Measurements from ENCODE around the gene TFCP2L1. TPM values are rescaled to one million over a fixed set of nuclear protein-coding genes. Genes with fewer than 3 reads are reported as not detected.

Gene TFCP2L1
- total RNA-seq, 1 donor from 2014 or later, result not detected

DNA sequence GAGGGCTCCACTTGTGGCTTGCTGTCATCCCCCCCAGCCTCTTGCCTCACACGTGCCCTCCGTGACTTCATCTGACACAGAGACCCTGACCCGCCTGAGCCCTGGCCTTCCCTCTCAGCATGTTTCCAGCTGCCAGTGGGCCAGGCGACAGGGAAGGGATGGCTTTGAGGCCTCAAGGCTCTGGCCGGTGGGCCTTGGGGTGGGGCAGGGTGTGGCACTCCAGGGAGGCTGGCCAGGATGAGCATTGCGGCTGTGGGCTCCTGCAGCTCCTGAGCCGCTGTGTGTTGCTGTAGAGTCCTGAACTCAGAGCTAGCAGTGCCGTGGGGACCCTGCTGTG, 85.0 kb downstream of the TFCP2L1 start:
- no peak for DNase-seq (ENCODE audit: low read depth)

GRCh38 chr2:121199281-121200010, 85.6 kb downstream of the TFCP2L1 start:
- DNase-seq (ENCODE audit: low read depth), result no peak

DNA sequence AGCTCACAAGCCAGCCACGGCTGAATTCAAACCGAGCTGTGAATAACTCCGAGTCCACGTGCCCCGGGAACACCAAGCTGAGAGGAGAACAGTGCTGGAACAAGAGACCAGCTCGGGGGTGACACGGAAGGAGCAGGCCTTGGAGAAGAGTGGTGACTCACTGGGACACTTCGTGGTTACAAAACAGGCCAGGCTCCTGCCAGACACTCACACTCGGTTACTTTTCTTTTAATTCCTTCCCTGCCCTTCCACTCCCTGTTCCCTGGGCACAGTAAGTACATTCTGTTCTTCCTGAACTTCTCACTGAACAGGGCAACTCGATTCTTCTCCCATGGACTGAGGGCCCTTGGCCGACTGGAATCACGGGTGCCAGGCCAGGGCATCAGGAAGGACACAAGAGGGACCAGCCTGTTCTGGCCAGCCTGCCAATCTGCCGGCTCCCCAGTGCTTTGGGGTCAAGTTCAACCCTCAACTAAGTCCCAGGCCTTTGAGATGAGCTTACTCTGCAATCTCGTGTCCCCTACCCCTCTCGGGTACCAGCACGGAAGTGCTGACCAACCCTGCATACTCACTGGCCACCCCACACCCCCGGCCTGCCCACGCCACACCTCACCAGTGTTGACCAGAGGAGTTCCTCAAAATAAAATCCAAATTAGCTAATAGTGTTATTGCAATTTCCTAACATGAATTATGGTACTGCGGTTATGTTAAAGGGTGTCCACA, 87.5 kb downstream of the TFCP2L1 start:
- peak; percentile 96 for DNase-seq (ENCODE audit: low read depth)

DNA sequence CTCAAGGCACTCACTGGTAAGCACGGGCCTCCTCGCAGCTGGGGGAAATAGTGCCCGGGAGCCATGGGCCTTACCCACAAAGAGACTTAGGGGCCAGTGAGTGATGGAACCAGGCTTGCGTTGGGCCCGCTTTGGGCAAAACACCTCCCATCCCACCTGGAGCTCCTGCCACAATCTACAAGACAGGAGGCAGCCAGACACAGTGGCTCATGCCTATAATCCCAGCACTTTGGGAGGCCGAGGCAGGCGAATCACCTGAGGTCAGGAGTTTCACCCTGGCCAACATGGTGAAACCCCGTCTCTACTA, 88.2 kb downstream of the TFCP2L1 start:
- DNase-seq (ENCODE audit: low read depth), result no peak

GRCh38 chr2:121196132-121196848, 88.7 kb downstream of the TFCP2L1 start:
- DNase-seq (ENCODE audit: low read depth), result peak; percentile 45

- DNase-seq (ENCODE audit: low read depth), result no peak
These were observed 90.0 kb downstream of the TFCP2L1 start for GRCh38 chr2:121195036-121195435.

- DNase-seq (ENCODE audit: low read depth), result no peak
These were observed 90.4 kb downstream of the TFCP2L1 start for GRCh38 chr2:121194626-121195025.

GRCh38 chr2:121193185-121193584, 91.8 kb downstream of the TFCP2L1 start:
- no peak for DNase-seq (ENCODE audit: low read depth)

DNA sequence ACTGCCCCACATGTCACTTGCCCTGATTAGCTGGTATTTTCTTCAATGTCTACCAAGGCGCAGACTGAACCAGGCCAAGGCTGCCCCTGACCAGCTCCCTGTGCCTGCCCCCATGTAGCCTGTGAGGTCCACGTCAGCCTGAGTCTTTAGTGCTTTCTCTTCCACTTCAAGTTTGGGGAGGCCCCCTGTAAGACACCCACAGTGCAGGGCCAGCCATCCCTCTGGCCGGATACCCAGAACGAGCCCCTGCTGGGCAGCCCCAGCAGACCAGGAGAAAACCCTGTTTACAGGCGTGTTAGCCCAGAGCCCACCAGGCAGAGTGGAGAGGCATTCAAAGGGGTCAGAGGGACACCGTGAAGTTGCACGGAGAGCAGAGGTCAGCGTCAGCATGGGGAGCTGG, 92.4 kb downstream of the TFCP2L1 start:
- DNase-seq (ENCODE audit: low read depth), result no peak

DNA sequence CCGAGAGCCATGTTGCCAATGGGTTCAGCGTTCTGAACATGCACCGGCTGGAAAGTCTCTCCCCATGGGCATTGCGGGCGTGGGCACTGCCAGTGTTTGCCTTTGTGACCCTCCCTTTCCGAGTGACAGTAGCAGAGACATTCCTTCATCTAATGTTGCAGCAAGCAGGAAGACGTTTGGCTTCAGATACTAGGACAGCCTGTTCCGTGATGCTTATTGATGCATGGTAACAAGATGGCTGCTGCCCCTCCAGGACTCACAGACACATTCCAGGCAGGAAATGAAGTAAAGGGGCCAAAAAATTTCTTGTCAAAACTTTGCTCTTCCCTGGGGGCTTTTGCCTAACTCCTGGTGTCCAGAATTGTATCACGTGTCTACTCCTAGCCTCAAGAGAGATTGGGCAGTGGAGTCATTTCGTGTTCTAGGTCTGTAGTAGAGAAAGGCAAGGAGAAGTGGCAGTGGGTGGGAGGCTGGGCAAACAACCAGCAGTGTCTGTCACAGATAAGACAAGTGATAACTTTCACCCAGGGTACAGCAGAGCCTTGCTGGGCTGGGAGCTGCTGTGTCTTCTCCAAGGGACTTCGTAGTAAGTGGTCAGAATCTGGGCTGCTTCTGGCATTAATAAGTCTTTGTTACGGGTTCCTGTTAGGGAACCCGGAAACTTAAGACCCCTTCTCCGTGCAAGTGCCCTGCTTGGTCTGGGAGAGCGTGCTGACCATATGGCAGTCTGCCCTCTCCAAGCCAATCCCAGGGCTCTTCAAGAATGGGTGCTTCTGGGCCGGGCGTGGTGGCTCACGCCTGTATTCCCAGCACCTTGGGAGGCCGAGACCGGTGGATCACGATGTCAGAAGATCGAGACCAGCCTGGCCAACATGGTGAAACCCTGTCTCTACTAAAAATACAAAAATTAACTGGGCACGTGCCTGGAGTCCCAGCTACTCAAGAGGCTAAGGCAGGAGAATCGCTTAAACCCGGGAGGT, 93.5 kb downstream of the TFCP2L1 start:
- no peak for DNase-seq (ENCODE audit: low read depth)

DNA sequence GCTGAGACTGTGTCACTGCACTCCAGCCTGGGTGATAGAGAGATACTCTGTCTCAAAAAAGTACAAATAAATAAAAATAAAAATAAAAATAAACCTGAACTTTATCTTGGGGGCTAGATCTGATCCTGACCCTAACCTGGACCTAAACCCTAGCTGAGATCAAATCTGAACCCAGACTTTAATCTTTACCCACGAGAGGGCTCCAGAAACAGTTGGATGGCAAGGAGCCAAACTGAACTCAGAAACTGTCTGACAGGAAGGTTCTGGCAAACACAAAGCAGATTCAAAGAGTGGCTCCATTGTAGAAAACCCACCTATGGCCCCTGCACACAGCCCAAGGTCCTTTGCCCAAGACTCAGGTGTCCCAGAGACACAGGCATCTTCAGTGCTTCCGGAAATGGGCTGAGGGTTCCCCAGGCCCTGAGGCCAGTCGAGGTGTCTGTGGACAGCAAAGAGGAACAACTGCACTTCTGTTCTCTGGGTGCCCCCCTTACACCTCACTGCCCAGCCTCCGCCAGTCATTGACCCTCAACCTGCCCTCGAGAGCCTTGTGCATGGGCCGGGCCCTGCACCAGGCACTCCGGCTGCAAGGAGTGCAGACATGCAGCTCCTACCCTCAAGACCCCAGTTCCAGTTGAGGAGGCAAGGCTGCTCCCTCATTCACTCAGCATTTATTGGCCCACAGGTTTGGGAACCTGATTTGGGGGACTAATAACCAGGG, 95.2 kb downstream of the TFCP2L1 start:
- DNase-seq (ENCODE audit: low read depth), result no peak

DNA sequence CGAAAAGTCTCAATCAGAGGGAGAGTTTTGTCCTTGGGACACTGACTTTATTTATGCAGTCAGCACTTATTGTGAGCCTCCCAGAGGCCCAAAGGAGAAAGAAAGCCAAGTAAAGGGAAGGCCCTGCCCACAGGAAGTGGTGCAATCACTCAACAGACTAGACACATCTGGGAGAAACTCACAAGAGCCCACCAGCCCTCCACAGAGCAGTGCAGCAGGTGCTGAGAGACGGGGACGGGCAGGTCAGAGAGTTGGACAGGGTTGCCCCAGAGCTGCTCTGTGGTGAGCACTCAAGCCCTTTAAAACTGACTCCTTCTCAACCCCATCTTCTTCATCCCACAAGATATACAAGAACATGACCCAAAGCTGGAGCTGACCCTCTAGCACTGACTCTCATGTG, 96.0 kb downstream of the TFCP2L1 start:
- no peak for DNase-seq (ENCODE audit: low read depth)

DNA sequence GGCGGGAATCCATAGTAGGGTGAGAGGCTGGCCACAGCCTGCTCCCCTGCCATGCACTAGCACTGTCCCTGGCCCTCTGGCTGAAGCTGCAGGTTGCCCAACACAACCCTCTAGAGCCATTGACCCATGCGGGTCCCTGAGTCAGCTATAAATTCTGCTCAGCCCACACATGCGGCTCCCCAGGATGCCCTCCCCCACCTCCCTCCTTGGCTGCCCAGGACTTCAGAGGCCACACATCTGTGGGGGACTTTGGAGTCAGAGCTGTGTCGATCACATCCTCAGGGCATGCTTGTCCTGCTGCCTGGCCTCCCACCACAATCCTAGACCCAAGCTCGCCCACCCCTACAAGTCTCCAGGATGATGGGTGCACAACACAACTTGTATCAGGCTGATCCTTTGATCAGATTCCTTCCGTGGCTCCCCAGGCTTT, 97.0 kb downstream of the TFCP2L1 start:
- no peak for DNase-seq (ENCODE audit: low read depth)

DNA sequence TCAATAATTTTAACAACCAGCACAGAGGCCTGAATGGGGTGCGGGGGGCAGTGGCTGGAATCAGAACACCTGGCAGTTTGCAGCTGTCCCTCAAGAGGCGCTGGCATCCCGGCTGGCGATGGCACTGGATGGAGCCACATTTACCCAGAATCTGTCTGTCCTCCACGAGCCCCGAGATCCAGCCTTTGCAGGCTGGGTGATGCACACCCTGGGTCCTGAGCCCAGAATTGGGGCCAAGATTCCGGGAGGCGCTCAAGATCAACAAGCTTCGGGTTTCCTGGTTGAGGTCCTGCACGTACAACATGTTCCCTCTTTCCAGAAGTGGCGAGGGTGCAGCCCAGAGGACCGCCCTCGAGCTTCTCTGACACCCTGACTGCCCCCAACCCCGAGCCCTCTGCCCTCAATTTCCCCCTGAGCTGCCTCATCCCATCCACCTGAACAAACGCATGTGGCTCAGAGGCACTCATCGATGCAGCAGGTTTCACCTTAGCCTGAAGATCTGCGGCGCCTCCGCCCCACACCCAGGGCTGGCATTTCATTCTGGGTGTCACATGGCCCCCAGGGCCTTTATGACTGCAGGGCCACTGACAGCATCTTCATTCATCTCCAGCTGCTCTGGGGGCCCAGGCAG, 97.5 kb downstream of the TFCP2L1 start:
- no peak for DNase-seq (ENCODE audit: low read depth)

DNA sequence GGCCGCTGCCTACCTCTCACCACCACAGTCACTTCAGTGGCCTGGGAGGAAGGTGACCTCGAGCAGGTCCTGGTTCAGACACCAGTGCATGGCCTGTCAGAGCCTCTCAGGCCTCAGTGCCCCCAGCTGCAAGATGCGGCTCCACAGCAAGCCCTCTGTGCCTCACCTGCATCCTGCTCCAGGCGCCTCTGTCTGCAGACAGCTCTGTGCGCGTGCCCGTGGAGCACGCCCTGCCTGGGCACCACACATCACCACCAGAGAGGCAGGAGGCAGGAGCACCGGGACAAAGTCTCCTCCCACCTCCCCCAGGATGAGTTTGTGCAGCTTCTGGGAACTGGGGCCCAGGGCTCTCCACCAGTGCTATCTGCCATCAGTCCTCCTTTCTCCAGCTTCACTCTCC, 98.7 kb downstream of the TFCP2L1 start:
- DNase-seq (ENCODE audit: low read depth), result no peak

GRCh38 chr2:121185571-121186074, 99.4 kb downstream of the TFCP2L1 start:
- DNase-seq (ENCODE audit: low read depth), result peak; percentile 99

DNA sequence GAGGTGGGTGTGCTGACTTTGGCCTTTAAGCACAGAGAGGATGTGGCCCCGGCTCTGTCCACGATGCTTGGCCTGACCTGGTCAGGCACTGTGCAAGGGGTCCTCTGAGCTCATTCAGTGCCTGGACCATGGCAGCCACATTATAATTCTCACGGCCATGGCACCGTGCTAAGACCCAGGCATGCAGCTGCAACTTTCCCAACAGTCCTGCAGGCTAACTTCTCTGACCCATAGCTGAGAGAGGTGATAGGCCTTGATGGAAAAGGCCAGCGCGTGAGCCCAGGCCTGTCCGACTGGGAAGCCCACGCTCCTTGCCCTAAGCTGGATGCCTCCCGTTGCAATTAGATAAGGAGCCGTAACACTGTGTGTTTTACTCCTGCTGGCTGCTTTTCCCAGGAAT, 99.9 kb downstream of the TFCP2L1 start:
- DNase-seq (ENCODE audit: low read depth), result no peak

GRCh38 chr2:121184248-121184862, 100.6 kb downstream of the TFCP2L1 start:
- no peak for DNase-seq (ENCODE audit: low read depth)

DNA sequence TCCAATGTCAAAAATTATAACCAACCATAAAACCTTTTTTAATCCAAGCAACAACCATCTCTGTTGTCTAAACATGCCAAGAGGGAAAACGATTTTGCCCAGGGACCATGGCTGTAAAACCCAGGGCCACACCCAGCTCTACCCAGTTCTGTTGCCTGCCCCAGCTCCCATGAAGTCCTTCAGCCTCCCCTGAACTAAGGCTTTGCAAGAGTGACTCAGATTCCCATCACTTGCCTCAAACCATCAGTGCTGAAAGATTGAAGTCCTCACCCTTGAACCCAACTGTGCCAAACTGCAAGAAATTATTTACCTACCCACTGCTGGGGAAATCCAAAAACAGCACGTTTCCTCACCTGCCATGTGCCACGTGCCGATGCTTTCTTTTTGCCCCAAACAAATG, 102.5 kb downstream of the TFCP2L1 start:
- no peak for DNase-seq (ENCODE audit: low read depth)

Data from myocyte (in vitro differentiated cells).